GM23248 (cell line): ENCODE data around the gene PRUNE2. TPM values are rescaled to one million over a fixed set of nuclear protein-coding genes. Genes with fewer than 3 reads are reported as not detected.

Experiments used
- DNase-seq: peaks from one replicate; pipeline ENCODE4 v3.0.0-alpha.2; 2015
- H2AFZ ChIP-seq: fragments of 200-600 bp; sonication (generic); 2 replicates; pipeline ENCODE4 v1.6.1; 2016; ENCODE audit warnings: antibody characterized with exemption
- H3F3A ChIP-seq: fragments of 200-600 bp; sonication (generic); 2 replicates; pipeline ENCODE4 v1.6.1; 2016; ENCODE audit warnings: mild to moderate bottlenecking, antibody characterized with exemption, mixed run types; ENCODE audit not compliant: insufficient read depth
- H3K27ac ChIP-seq: fragments of 200-600 bp; sonication (generic); 2 replicates; pipeline ENCODE4 v1.5.1; 2016; ENCODE audit warnings: mild to moderate bottlenecking
- H3K27me3 ChIP-seq: fragments of 200-600 bp; sonication (generic); replicated peaks from 2 replicates; pipeline ENCODE4 v1.6.1; 2016; ENCODE audit warnings: mild to moderate bottlenecking; ENCODE audit not compliant: insufficient read depth
- H3K36me3 ChIP-seq: fragments of 200-600 bp; sonication (generic); 2 replicates; pipeline ENCODE4 v1.6.1; 2016; ENCODE audit warnings: low read depth, mild to moderate bottlenecking
- H3K4me1 ChIP-seq: fragments of 200-600 bp; sonication (generic); 2 replicates; pipeline ENCODE4 v1.6.1; 2016; ENCODE audit warnings: mild to moderate bottlenecking; ENCODE audit not compliant: insufficient read depth
- H3K4me2 ChIP-seq: fragments of 200-600 bp; sonication (generic); one replicate; pipeline ENCODE4 v1.6.1; 2016; ENCODE audit warnings: mild to moderate bottlenecking; ENCODE audit not compliant: unreplicated experiment
- H3K4me3 ChIP-seq: fragments of 200-600 bp; sonication (generic); 2 replicates; pipeline ENCODE4 v1.5.1; 2016; ENCODE audit warnings: mild to moderate bottlenecking
- H3K79me2 ChIP-seq: fragments of 200-600 bp; sonication (generic); 2 replicates; pipeline ENCODE4 v1.6.1; 2016; ENCODE audit warnings: mild to moderate bottlenecking; ENCODE audit not compliant: insufficient read depth
- H3K9ac ChIP-seq: fragments of 200-600 bp; sonication (generic); 2 replicates; pipeline ENCODE4 v1.6.1; 2016; ENCODE audit warnings: mild to moderate bottlenecking
- H3K9me2 ChIP-seq: fragments of 200-600 bp; sonication (generic); 2 replicates; pipeline ENCODE4 v1.6.1; 2016; ENCODE audit warnings: mixed run types, mild to moderate bottlenecking, moderate library complexity; ENCODE audit not compliant: insufficient read depth
- H3K9me3 ChIP-seq: fragments of 200-600 bp; sonication (generic); one replicate; pipeline ENCODE4 v1.6.1; 2017; ENCODE audit warnings: low read depth
- H4K20me1 ChIP-seq: fragments of 200-600 bp; sonication (generic); 2 replicates; pipeline ENCODE4 v1.6.0; 2016; ENCODE audit not compliant: insufficient read depth
- EZH2 ChIP-seq: fragments of 200-600 bp; sonication (generic); IDR thresholded peaks from 2 replicates; pipeline ENCODE4 v1.6.1; 2018; ENCODE audit warnings: antibody characterized with exemption, mild to moderate bottlenecking; ENCODE audit not compliant: insufficient read depth, poor library complexity, severe bottlenecking
- EZH2phosphoT487 ChIP-seq: fragments of 200-600 bp; sonication (generic); IDR thresholded peaks from 2 replicates; pipeline ENCODE4 v1.6.1; 2018; ENCODE audit warnings: antibody characterized with exemption, moderate library complexity, mild to moderate bottlenecking, low read depth; ENCODE audit not compliant: insufficient read depth
- WGBS, 2 experiments: methylation state at CpG; one replicate each; pipeline ENCODE4 v1.1.6; 2015 to 2017; ENCODE audit warnings: low lambda C conversion rate in 2 of 2, low coverage in 1 of 2; ENCODE audit errors: missing lambda C conversion rate in 2 of 2; 5-methylcytosine and 5-hydroxymethylcytosine counted together
- in situ Hi-C: fragments of 300-500 bp; cut with MboI; formaldehyde crosslinking; loops from 2 replicates; pipeline ENCODE4 v1.15.0; 2020
- polyA plus RNA-seq: library from polyadenylated mRNA; unstranded; fragments of >200 nt; fragmentation: Nextera tagmentation; extraction: Ambion mirVana; gene quantifications from 2 replicates; pipeline ENCODE4 v1.2.1, GENCODE V29; 2016
- total RNA-seq: library from RNA; depleted of rRNA; stranded (reverse); fragments of >200 nt; shearing (Covaris generic); gene quantifications from 2 replicates; pipeline ENCODE4 v1.2.3, GENCODE V29; 2014

PRUNE2 gene
- total and polyA plus RNA-seq, 2 experiments from 2014 or later = 2.0 to 8.8 TPM

DNA sequence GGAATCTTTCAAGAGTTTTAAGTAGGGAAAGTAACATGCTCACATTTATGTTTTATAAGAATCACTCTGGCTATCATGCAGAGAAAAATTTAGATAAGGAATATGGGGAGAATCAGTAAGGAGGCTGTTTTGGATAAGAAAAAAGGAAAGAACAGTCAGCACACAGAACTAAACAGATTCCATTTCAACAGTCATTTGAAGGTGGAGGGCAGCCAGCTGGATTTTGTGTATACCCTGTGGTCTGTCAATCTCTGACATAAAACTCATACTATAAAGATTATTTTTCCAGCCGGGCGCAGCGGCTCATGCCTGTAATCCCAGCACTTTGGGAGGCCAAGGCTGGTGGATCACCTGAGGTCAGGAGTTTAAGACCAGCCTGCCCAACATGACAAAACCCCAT, 77.5 kb downstream of the PRUNE2 start:
- Histone ChIP-seq H3K4me1 (no peaks in the 10 kb centered on the region), H3K4me3 (no peak overlapping the region), H3K79me2 (no peaks in the 10 kb centered on the region), H3F3A (no peaks in the 10 kb centered on the region), H3K4me2 (no peak overlapping the region), H3K9ac (no peak overlapping the region), H3K27me3 (no peaks in the 10 kb centered on the region), H3K36me3 (no peaks in the 10 kb centered on the region), H3K9me3 (no peaks in the 10 kb centered on the region), H3K9me2 (no peaks in the 10 kb centered on the region), H3K27ac (no peak overlapping the region), H2AFZ (no peak overlapping the region), H4K20me1 (no peaks in the 10 kb centered on the region)
- in situ Hi-C loops = no loop called here
- DNase-seq = no peak
- no peak for TF ChIP-seq EZH2
- no peak for TF ChIP-seq EZH2phosphoT487
- WGBS, 2 experiments = 61 to 64% methylated on average over 3 of the region's 3 CpGs

DNA sequence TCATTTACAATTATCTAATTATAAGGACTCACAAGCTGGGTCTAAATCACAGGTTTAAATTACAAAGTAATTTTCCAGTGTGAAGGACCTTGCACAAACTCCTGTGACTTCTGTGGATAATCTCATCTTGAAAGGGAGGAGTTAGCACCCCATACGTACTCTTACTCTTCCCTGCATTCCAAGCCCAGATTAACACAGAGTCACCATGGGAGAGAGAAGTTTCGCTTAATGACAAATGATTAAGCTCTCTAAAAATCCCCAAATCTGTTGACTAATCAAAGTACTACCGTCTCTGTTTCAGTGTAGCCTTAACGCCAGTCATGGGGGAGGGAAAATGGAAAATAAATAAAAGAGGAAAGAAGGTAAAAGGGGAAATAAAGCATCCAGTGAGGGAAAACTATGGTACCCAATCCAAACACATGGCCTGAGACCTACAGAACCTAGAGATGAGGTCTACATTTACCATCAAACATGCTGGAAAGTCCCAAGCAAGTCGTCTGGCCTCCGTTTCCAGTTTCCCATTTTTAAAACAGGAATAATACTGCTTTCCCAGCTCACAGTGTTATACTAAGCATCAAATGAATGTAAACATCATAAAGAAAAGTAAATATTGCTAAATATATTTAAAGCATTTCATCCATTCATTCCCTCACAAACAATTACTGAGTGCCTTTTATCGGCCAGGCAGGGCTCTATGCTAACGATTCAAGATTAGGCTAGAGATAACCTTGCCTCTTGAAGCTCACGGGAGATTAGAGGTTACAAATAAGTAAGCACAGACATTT, 78.4 kb downstream of the PRUNE2 start:
- H3K79me2 ChIP-seq = no peaks in the 10 kb centered on the region

DNA sequence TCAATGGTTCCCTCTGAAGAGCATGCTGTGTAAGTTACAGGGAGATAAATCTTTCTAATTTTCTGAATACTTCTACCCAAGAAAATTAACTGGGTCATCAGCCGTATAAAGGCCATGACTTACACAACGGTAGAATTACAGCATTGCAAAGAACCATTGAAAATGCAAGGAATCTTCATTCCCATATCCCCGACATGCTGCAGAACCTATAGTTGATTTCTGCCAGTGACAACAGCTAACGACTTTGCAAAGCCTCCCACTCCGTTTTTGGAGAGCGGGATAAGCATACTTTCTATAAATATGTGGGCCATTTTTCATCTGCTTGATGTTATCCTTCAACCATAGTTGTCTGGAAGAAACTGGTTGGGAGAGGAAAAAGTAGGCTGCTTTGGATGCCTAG, 85.5 kb downstream of the PRUNE2 start:
- no peak overlapping the region for H3K4me2 ChIP-seq
- in situ Hi-C loops = no loop called here
- H3K4me1 ChIP-seq = peaks cover 22% of the 10 kb centered on the region
- no peaks in the 10 kb centered on the region for H4K20me1 ChIP-seq
- no peak overlapping the region for H3K4me3 ChIP-seq
- TF ChIP-seq EZH2 (no peak), EZH2phosphoT487 (no peak)
- WGBS, 2 experiments = 97 to 99% methylated on average over 6 of the region's 6 CpGs
- no peaks in the 10 kb centered on the region for H3K27me3 ChIP-seq
- no peaks in the 10 kb centered on the region for H3K79me2 ChIP-seq
- H3F3A ChIP-seq = peaks cover 26% of the 10 kb centered on the region
- H3K9me3 ChIP-seq = no peaks in the 10 kb centered on the region
- no peak overlapping the region for H3K9ac ChIP-seq
- H3K36me3 ChIP-seq = no peaks in the 10 kb centered on the region
- no peaks in the 10 kb centered on the region for H3K9me2 ChIP-seq
- H2AFZ ChIP-seq = no peak overlapping the region
- DNase-seq = no peak
- no peak overlapping the region for H3K27ac ChIP-seq

More for the DNA sequence above, 78.4 kb downstream of the PRUNE2 start:
- H2AFZ ChIP-seq = no peak overlapping the region
- no peak for DNase-seq
- no peaks in the 10 kb centered on the region for H3F3A ChIP-seq
- H3K9me3 ChIP-seq = no peaks in the 10 kb centered on the region
- H3K4me3 ChIP-seq = no peak overlapping the region
- H3K9me2 ChIP-seq = no peaks in the 10 kb centered on the region
- no peaks in the 10 kb centered on the region for H3K27me3 ChIP-seq
- in situ Hi-C loops = no loop called here
- H3K4me1 ChIP-seq = no peaks in the 10 kb centered on the region
- no peaks in the 10 kb centered on the region for H4K20me1 ChIP-seq
- no peak overlapping the region for H3K27ac ChIP-seq
- H3K36me3 ChIP-seq = no peaks in the 10 kb centered on the region
- TF ChIP-seq EZH2 (no peak), EZH2phosphoT487 (no peak)
- no peak overlapping the region for H3K4me2 ChIP-seq
- WGBS, 2 experiments = 90 to 94% methylated on average over 9 of the region's 9 CpGs
- no peak overlapping the region for H3K9ac ChIP-seq

DNA sequence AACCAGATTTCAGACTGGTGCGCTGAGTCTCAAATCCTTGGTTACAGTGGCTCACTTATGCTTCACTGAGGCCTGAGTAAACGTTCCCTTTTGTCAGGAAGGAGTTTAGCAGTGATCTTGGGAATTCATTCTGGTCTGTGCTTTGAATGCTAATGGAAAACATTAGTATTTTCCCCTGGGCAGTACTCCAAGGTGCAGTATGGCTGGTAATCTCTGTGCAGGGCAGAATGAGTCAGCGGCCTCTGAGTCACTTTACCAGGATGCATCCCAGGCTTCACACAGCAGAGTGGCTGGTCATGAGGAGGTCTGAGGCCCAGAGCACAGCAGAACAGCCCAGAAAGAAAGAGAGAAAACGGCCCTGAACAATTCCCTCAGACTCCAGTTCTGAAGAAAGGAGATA, 87.6 kb downstream of the PRUNE2 start:
- Histone ChIP-seq H3K4me1 (peaks cover 22% of the 10 kb centered on the region), H3K9me2 (no peaks in the 10 kb centered on the region), H3K9me3 (no peaks in the 10 kb centered on the region), H3K4me3 (no peak overlapping the region), H3K4me2 (peak overlapping the region; percentile 11), H3K79me2 (no peaks in the 10 kb centered on the region), H3F3A (peaks cover 26% of the 10 kb centered on the region), H3K27me3 (no peaks in the 10 kb centered on the region), H3K9ac (peak overlapping the region; percentile 63), H3K27ac (peak overlapping the region; percentile 87), H2AFZ (peak overlapping the region; percentile 46), H4K20me1 (no peaks in the 10 kb centered on the region), H3K36me3 (no peaks in the 10 kb centered on the region)
- in situ Hi-C loops = no loop called here
- peak; percentile 99 for DNase-seq
- TF ChIP-seq EZH2phosphoT487 (no peak), EZH2 (no peak)
- 8 to 11% methylated on average over 4 of the region's 4 CpGs for WGBS, 2 experiments
